GM19193 (cell line): Measurements from ENCODE around the gene NPC1.

ENCODE experiments used
- POLR2A ChIP-seq: IDR thresholded peaks from 4 replicates; pipeline ENCODE4 v1.6.1; 2011; ENCODE audit not compliant: insufficient read depth, insufficient read length; ENCODE audit errors: extremely low read depth

NPC1 gene

DNA sequence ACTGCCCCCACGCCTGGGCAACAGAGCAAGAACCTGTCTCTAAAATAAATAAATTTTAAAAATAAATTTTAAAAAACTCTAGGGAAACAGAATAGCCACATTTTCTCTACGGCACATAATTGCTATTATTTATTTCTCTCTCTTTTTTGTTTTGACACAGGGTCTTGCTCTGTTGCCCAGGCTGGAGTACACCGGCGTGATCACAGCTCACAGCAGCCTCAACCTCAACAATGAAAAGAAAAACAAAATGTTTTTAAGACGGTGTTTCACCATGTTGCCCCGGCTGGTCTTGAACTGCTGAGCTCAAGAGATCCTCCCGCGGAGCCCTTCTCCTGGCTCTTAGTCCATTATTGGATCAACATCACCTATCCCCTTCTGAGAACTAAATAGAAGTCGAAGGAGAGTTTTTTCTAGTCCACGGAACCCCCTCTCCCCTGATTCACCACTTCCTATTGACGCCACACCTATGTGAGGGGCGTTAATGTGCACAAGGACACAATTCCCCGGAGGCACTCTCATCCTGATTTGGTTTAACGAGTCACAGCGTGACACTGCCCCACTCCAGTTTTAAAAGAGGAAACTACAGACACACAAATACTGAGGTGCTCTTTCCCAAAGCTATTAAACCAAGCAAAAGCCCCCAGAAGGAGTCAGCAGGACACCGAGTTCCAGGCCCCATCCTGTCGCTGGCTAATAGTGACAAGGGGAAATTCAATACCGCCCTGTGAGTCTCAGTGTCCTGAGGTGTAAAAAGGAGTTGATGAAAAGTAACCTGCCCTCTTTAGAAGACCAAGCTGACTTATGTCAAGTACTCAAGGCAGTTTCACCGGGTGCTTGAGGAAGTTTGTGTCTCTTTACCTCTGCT, 1.1 kb downstream of the NPC1 start:
- TF ChIP-seq POLR2A = no peak

DNA sequence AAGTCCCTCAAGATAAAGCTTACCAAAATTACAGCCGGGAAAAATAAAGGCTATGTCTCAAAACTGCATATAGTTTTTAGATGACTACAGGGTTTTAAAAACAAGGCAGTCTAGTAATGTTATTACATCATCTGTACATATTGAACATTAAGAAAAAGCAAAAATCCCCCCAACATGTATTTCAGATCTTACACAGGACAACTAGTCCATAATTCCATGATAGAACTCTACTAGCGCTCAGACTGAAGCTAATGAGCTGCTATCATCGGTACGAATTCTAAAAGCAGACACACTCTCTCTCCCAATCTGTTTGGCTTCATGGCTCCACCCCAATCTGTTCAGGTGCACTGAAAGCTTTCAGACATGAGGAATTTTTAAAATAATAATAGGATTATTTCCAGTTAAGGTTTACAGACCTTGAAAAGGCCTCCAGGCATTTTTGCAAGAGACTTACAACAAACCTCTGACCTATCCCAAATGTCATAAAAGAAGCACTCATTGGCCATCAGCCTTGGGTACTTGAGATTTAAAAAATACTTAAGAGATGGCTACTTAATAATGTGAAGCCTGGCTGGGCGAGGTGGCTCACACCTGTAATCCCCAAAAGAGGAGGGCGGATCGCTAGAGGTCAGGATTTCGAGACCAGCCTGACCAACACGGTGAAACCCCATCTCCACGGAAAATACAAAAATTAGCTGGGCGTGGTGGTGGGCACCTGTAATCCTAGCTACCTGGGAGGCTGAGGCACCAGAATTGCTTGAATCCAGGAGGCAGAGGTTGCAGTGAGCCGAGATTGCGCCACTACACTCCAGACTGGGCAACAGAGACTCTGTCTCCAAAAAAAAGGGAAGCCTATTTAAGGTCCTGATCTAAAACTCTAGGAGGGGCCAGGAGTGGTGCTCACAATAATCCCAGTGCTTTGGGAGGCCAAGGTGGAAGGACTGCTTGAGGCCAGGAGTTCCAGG, 2.0 kb downstream of the NPC1 start:
- TF ChIP-seq POLR2A = no peak

DNA sequence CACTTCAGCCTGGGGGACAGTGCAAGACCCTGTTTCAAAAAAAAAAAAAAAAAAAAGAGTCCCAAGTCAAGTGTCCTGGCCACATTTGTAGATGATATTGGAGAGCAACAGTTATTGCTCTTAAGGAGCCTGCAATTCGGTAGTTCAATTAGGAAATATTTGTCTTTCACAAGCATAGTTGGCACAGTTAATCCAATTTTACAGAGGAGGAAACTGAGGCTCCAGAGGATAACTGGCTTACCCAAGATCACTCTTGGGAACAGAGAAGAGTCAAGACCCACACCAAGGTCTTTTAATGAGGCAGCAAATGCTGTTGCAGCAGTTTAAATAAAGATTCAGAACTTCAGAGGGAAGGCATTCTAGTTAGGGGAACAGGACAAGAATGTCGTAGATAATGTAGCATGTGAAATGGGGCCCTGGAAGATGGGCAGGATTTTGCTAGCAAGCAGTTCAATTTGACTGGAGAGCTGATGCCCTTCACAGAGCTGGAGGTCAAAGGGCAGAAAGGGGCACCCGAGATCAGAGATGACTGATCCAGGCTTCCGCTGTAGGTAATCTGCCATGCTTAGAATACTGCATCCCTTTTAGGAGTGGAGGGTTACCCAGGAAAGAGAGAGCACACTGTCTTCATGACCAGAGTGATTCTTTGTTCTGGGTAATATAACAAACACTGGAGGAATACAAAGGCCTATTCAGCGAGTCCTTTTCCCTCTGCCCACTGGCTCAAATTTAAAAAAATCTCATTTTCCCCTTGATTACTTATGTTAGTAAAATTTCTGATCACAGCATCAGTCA, 3.0 kb downstream of the NPC1 start:
- no peak for TF ChIP-seq POLR2A

DNA sequence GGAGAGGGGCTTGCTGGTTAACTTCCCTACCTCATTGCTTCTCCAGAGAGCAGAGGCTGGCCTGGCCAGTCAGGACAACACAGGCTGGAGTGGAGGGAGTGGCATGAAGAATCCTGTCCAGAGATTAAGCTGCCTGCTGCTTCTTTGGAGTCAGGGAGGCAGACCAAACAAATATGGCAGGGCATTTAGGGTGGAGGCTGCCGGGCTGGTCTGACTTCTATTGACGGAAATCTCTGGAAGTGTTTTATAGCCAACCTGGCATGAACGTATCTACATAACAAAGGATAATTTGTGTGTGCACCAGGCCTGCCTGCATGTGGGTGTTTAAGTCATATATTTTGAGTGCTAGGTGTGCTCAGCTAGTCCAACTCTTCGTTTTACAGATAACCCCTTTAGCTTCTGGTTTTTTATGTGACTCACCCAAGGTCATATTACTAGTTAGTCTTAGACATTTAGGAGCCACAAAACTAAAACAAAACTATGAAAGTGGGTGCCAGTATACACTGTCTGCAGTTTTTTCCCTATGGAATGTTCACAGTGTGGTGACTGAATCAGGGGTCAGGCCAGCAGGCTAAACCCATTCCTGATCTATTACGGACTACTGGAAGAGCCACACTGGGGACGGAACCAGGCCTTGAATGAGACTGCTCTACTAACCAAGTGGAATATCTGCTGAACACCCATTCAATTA, 5.5 kb downstream of the NPC1 start:
- TF ChIP-seq POLR2A = no peak

DNA sequence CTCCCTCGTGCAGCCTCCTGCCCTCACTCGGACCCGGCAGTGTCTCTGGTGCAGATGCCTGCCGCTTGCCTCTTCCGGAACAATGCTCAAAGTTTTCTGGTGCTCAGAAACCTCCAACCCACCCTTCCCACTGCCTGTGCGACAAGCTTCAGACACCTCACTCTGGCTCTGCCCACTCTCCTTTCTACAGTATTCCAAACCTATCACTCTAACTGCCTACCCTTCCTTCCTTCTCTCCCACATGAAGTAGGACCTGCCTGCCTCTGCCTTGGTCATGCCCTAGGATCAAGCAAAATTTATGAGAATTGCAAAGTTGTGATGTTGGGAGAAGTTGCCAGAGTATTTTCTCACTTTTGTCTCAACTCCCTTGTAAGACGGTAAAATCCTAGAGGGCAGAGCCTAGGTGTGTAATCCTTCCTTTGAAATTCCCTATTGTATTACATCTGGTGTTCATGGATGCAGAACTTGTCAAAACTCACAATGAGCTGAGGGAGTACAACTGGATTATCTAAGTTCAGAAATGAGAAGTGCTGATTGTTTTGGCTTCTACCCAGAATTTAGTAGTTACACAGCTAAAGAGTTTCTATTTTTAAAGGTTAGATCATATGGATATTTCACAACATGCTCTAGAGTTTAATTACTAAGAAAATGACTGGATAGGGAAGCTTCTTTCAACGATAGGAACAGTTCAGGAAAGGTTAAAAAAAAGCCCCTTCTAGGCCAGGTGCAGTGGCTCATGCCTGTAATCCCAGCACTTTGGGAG, 7.2 kb downstream of the NPC1 start:
- no peak for TF ChIP-seq POLR2A

DNA sequence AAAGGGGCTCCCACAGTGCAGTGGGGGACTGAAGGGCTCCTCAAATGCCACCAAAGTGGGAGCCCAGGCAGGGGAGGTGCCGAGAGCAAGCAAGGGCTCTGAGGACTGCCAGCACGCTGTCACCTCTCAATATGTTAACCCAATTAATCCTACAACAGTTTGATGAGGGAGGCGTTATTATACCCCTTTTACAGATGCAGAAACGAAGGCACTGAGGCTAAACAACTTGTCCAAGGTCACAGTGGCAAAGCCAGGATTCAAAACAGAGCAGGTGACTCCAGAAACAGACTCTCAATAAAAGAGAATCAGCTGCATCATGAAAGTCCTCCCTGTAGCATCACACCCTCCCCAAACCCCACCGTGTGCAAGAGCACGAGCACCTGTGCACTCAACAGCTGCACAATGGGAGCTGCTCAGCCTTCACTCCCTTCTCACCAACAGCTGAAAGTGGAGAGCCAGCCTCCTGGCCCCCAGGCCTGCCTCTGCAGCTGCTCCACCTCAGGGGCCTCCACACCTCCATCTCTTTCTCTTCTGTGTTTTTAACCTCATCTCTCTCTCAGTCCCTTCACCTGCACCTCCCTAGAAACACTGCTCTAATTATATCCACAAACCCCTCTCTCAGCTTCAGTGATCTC, 8.1 kb downstream of the NPC1 start:
- TF ChIP-seq POLR2A = no peak

DNA sequence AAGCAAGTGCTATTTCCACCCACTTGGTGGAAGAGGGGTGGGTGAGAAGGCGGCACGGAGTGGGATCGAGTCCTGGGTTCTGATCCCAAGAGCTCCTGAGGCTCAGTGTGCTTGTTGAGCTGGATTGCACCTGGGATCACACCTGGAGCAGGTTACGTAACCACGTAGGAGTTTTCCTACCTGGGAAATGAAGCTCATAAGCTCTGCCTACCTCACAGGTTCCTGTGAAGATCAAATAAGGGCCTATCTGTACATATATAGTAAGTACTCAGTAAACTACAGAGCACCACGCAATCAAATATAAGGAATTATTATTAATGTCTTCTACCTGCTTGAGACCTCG, 11.0 kb downstream of the NPC1 start:
- TF ChIP-seq POLR2A = no peak

DNA sequence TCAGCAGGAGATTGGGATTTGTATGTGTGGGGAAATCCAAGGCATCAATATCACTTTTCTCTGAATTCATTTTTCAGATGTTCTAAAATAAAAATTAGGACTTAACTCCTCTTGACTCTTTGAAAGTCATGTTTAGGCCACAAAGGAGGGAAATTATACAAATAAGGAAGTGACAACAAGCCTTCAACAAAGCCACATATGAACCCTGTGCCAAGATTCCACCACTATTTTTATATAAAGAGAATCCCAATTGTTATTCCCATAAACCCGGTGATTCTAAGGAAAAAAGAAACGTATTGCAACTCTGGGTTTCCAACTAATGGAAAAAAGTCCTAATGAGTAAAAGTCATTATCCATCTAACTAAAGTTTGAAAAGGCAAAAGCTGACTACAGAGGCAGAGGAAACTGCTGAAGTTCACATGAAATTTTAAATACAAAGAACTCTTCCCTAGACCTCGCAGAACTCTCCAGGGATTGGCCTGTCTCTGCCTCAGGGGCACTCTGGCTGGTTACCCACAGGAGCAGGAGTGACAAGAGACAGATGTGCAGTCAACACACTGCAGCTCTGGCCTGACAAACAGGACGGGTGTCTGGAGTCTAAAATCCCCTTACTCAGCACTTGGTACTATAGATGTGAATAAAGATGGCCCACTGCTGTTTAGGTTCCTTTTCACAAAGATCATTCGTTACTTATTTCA, 11.5 kb downstream of the NPC1 start:
- TF ChIP-seq POLR2A = no peak

DNA sequence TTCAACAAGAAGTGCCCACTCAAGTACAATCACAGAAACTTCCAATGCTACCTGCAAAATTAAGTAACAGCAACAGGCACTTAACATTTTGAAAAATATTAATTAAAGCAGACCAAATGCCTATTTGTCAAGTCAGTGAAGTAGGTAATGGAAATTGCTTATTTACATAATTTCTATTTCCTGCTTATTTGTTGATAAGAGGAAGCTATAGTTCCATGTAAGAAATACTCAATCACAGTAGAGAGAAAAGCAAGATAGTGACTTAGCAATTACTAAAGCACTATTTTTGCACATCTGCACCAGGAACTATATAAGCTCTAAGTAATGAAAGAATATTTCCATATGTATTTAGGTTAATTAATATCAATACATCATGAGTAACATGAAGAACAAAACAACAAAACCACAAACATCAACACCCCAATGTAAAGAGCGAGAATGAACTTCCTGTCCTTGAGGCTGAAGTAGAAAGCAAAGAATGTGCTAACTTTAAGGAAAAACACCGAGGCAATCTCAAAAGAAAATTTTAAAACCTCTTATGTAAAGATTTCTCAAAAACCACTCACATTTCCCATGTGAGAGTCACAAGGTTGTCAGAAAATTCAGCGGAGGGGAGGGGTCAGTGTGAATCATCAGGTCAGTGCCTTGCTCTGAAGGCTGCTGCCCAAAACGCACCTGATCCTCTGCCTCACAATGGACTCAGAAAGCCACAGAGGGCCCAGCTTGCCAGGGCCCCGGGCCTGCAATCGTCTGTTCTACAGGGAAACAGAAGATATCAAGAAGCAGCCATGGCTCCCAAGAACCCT, 12.5 kb downstream of the NPC1 start:
- no peak for TF ChIP-seq POLR2A

DNA sequence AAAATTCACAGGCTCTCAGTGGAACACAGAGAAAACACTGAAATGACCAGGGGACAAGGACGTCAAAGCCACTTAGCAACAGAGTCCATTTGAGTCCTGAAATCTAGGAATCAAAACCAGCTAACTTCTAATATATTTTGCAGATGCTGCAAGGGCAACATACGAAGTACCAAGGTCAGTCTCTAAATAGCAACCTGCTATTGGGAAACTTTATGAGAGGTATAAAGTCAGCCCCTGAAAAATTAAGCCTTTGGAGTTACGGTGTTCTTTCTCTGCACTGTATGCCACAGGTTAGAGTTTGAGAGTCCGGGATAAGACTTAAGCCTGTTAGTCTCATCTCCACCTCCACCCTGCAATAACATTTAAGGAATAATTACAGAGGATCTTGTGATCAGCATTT, 13.3 kb downstream of the NPC1 start:
- no peak for TF ChIP-seq POLR2A

DNA sequence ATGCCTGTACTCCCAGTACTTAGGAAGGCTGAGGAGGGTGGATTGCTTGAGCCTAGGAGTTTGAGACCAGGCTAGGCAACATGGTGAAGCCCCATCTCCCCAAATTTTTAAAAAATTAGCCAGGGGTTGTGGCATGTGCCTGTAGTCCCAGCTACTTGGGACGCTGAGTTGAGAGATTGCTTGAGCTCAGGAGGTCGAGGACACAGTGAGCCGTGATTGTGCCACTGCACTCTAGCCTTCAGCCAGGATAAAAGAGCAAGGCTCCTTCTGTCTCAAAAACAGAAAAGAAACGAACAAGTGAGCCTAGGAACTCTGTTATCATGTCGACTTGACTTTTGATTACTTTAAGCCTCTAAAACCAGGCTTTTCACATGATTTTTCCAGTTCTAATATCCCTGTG, 13.7 kb downstream of the NPC1 start:
- TF ChIP-seq POLR2A = no peak

DNA sequence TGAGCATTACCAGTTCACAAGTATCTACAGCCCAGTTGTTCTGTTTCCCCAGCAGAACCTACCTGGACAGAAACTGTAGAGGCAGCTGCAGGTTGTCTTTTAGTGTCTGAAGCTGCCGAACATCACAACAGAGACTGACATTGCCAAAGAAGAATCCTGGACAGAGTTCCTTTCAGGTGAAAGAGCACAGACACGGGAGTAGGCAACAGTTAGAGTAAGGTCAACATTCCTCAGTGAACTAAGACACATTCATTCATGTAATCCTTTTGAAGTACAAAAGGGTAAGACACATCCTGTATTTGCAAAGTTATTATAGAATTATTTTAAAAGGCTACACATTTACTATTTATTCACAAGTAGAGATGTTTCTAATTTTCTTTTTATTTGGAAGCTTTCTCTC, 14.3 kb downstream of the NPC1 start:
- TF ChIP-seq POLR2A = no peak

DNA sequence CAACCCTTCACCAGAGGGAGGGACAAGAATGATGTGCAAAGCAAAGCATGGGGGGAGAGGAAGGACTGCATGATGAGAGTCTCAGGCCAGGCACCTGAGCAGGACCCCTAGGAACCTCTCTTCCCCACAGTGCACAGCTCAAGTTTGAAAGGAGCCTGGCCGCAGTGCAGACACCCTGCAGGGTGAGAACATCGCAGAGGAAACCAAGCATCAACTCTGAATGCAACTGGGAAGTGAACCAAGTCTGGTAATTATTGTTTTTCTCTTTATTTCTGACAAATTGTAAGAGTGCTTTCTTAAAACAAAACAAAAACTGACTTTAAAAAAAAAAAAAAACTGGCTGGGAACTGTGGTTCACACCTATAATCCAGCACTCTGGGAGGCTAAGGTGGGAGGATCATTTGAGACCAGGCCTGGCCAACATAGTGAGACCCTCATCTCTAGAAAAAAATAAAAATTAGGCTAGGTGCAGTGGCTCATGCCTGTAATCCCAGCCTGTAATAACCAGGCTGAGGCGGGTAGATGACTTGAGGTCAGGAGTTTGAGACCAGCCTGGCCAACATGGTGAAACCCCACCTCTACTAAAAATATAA, 15.3 kb downstream of the NPC1 start:
- no peak for TF ChIP-seq POLR2A
